ENCODE data around the gene PCDHB4. TPM values are rescaled to one million over a fixed set of nuclear protein-coding genes. Genes with fewer than 3 reads are reported as not detected.

PCDHB4 gene
- total RNA-seq, 4 donors from 2014 or later = 2.0 to 7.0 (median 4.1) TPM

DNA sequence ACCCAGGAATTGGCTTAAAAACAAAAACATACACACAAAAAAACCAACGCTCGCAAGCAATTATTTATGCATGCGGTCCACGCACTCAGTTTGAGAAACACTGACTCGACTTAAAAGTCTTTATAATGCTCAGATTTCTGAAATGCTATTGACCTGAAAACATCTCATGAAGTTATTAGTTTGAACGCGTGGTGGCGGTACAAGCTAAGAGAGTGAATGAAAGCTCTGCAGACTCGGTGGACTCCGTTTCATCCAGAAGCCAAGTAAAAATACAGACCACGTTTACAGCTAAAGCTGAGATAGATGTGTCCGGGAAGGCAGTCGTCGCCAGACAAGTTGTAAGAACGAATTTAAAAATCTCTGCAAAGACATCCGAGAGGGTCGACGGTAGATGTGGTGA lies 28.2 kb downstream of the PCDHB4 start, which contains the start of gene PCDHB6:
Gene PCDHB6 (plus strand): TSS at position 246 of the 400 bp plus-strand sequence. CDS start 201 bp downstream, outside the sequence.
- TF ChIP-seq, protein P1, sequence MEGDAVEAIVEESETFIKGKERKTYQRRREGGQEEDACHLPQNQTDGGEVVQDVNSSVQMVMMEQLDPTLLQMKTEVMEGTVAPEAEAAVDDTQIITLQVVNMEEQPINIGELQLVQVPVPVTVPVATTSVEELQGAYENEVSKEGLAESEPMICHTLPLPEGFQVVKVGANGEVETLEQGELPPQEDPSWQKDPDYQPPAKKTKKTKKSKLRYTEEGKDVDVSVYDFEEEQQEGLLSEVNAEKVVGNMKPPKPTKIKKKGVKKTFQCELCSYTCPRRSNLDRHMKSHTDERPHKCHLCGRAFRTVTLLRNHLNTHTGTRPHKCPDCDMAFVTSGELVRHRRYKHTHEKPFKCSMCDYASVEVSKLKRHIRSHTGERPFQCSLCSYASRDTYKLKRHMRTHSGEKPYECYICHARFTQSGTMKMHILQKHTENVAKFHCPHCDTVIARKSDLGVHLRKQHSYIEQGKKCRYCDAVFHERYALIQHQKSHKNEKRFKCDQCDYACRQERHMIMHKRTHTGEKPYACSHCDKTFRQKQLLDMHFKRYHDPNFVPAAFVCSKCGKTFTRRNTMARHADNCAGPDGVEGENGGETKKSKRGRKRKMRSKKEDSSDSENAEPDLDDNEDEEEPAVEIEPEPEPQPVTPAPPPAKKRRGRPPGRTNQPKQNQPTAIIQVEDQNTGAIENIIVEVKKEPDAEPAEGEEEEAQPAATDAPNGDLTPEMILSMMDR (IDR thresholded peaks at IDR 0.05; ENCODE audit: low read depth) = no peak

DNA sequence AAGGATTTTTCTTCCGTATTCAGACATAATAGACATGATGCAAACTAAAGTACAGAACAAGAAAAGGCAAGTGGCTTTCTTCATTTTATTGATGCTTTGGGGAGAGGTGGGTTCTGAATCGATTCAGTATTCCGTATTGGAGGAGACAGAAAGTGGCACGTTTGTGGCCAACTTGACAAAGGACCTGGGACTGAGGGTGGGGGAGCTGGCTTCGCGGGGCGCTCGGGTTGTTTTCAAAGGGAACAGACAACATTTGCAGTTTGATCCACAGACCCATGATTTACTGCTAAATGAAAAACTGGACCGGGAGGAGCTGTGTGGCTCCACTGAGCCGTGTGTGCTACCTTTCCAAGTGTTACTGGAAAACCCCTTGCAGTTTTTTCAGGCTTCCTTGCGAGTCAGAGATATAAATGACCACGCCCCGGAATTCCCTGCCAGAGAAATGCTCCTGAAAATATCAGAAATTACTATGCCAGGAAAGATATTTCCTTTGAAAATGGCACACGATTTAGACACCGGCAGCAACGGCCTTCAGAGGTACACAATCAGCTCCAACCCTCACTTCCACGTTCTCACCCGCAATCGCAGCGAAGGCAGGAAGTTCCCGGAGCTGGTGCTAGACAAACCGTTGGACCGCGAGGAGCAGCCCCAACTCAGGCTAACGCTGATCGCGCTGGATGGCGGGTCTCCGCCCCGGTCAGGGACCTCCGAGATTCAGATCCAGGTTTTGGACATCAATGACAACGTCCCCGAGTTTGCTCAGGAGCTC lies 28.8 kb downstream of the PCDHB4 start:
- TF ChIP-seq, protein P1 (IDR thresholded peaks at IDR 0.05; ENCODE audit: low read depth) = no peak

DNA sequence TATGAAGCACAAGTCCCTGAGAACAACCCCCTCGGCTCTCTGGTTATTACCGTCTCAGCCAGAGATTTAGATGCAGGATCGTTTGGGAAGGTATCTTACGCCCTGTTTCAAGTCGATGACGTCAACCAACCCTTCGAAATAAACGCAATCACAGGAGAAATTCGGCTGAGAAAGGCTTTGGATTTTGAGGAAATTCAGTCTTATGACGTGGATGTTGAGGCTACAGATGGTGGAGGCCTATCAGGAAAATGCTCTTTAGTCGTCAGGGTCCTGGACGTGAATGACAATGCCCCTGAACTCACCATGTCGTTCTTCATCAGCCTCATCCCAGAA lies 29.3 kb downstream of the PCDHB4 start:
- TF ChIP-seq, protein P1 (IDR thresholded peaks at IDR 0.05; ENCODE audit: low read depth) = no peak

DNA sequence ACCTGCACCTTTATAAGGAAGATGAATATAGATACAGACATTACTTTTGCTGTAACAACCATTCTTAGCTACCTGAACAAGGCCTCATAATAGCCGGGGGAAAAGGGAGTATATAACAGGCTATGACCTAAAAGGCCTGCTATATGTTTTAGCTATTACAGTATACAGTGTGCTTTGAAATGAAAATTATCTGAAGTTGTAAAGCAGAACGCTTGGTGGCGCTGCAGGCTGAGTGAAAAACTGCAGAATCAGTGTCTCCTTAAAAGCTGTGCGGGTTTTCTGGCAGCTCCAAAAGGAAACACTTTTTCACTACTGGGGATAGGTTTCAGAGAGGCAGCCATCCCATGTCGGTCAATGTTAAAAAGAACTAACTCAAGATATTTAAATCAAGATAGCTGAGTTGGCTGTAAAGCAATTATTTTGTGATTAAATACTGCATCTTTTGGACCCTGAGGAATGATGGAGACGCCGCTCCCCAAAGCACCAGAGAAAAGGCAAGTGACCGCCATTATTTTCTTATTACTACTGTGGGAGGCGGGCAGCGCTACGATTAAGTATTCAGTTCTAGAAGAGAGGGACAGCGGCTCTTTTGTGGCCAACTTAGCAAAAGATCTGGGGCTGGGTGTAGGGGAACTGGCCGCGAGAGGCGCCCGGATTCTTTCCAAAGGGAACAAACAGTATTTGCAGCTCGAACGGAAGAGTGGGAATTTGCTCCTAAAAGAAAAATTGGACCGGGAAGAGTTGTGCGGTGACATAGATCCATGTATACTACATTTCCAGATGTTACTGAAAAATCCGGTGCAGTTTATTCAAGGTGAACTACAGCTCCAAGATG lies 34.1 kb downstream of the PCDHB4 start:
- TF ChIP-seq, protein P1 (IDR thresholded peaks at IDR 0.05; ENCODE audit: low read depth) = no peak

DNA sequence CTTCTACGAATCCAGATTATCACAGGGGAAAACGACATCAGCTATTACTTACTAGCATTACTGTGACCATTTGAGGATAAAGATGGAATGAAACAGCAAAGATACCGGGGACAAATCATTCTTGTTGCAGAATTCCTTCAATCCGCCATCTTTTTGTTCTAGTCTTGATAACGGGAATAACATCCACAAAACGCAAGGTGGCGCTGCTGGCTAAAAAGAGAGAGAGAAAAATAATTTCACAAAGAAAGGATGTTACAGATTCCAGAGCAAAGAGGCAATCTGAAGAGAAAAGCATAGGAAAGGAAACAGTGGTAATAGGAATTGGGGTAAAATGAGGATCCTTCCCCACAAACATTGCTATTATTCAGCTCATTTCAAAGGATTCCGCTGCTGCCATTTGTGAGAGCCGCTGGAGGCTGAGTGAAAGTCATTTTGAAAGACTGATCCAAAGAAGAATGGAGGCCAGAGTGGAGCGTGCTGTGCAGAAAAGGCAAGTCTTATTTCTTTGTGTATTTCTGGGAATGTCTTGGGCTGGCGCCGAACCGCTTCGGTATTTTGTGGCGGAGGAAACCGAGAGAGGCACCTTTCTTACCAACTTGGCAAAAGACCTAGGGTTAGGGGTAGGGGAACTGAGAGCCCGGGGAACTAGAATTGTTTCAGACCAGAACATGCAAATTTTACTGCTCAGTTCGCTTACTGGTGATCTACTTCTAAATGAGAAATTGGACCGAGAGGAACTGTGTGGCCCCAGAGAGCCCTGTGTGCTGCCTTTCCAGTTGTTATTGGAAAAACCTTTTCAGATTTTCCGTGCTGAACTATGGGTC lies 51.0 kb downstream of the PCDHB4 start, which contains the start of gene PCDHB7:
Gene PCDHB7 (plus strand): TSS at position 264 of the 824 bp plus-strand sequence. CDS start 192 bp downstream, at position 456.
- TF ChIP-seq, protein P1 (IDR thresholded peaks at IDR 0.05; ENCODE audit: low read depth) = no peak

Other genes with a start within 250 kb of the PCDHB4 start
- under 1 TPM in 3 of 4 donors, not detected in 1; 0.17 to 0.22 (median 0.19) TPM for gene PCDHA12, start 246.5 kb upstream of the PCDHB4 start, total RNA-seq
- gene PCDHA13, start 239.7 kb upstream of the PCDHB4 start, total RNA-seq = 1 to 10 TPM in 1 of 4 donors, under 1 TPM in 3; 0.34 to 1.5 (median 0.69) TPM
- 1 to 10 TPM in 1 of 4 donors, under 1 TPM in 3; 0.44 to 1.9 (median 0.74) TPM for gene PCDHAC1, start 195.5 kb upstream of the PCDHB4 start, total RNA-seq
- gene PCDHAC2, start 155.3 kb upstream of the PCDHB4 start, total RNA-seq = 1 to 10 TPM in 1 of 4 donors, under 1 TPM in 3; 0.49 to 1.1 (median 0.81) TPM
- gene PCDHB1, start 70.4 kb upstream of the PCDHB4 start, total RNA-seq = not detected
- gene PCDHB2, start 27.2 kb upstream of the PCDHB4 start, total RNA-seq = 1 to 10 TPM; 1.8 to 3.2 (median 2.1) TPM
- gene PCDHB3, start 21.3 kb upstream of the PCDHB4 start, total RNA-seq = 1 to 10 TPM in 3 of 4 donors, under 1 TPM in 1; 0.85 to 3.8 (median 2.4) TPM
- 1 to 10 TPM in 2 of 4 donors, under 1 TPM in 2; 0.33 to 3.4 (median 1.6) TPM for gene PCDHB5, start 13.4 kb downstream of the PCDHB4 start, total RNA-seq
- 1 to 10 TPM in 1 of 4 donors, under 1 TPM in 2, not detected in 1; 0.85 to 1.3 (median 0.94) TPM for gene PCDHB6, start 28.2 kb downstream of the PCDHB4 start, total RNA-seq
- gene PCDHB7, start 50.8 kb downstream of the PCDHB4 start, total RNA-seq = 1 to 10 TPM in 3 of 4 donors, under 1 TPM in 1; 0.49 to 1.5 (median 1.3) TPM
- gene PCDHB8, start 56.0 kb downstream of the PCDHB4 start, total RNA-seq = 1 to 10 TPM in 1 of 4 donors, under 1 TPM in 3; 0.38 to 1.1 (median 0.67) TPM
- gene PCDHB16, start 60.6 kb downstream of the PCDHB4 start, total RNA-seq = 1 to 10 TPM; 2.2 to 4.9 (median 2.7) TPM
- gene PCDHB9, start 65.3 kb downstream of the PCDHB4 start, total RNA-seq = 1 to 10 TPM; 1.0 to 2.4 (median 2.1) TPM
- 1 to 10 TPM; 2.4 to 4.7 (median 2.4) TPM for gene PCDHB10, start 70.5 kb downstream of the PCDHB4 start, total RNA-seq
- 1 to 10 TPM; 1.4 to 3.5 (median 2.1) TPM for gene PCDHB11, start 77.8 kb downstream of the PCDHB4 start, total RNA-seq
- 1 to 10 TPM; 1.0 to 3.1 (median 2.3) TPM for gene PCDHB12, start 86.9 kb downstream of the PCDHB4 start, total RNA-seq
- gene PCDHB13, start 92.1 kb downstream of the PCDHB4 start, total RNA-seq = 1 to 10 TPM; 1.9 to 3.8 (median 2.8) TPM
- gene PCDHB14, start 101.5 kb downstream of the PCDHB4 start, total RNA-seq = 1 to 10 TPM; 1.8 to 3.8 (median 2.1) TPM
- gene PCDHB15, start 123.6 kb downstream of the PCDHB4 start, total RNA-seq = 1 to 10 TPM in 2 of 4 donors, under 1 TPM in 2; 0.34 to 1.9 (median 0.96) TPM
- 1 to 10 TPM in 2 of 4 donors, under 1 TPM in 2; 0.85 to 2.3 (median 1.0) TPM for gene SLC25A2, start 182.2 kb downstream of the PCDHB4 start, total RNA-seq
- 10 to 100 TPM; 41.1 to 77.9 (median 50.1) TPM for gene TAF7, start 199.0 kb downstream of the PCDHB4 start, total RNA-seq
- gene PCDHGA1, start 208.7 kb downstream of the PCDHB4 start, total RNA-seq = under 1 TPM; under 0.01 to 0.38 (median 0.33) TPM
- gene PCDHGA2, start 216.9 kb downstream of the PCDHB4 start, total RNA-seq = 1 to 10 TPM; 2.3 to 6.5 (median 2.6) TPM
- 1 to 10 TPM; 1.8 to 3.6 (median 2.4) TPM for gene PCDHGA3, start 222.0 kb downstream of the PCDHB4 start, total RNA-seq
- 1 to 10 TPM in 3 of 4 donors, under 1 TPM in 1; 0.75 to 2.3 (median 1.5) TPM for gene PCDHGB1, start 228.3 kb downstream of the PCDHB4 start, total RNA-seq
- 1 to 10 TPM; 2.7 to 4.0 (median 3.5) TPM for gene PCDHGA4, start 233.2 kb downstream of the PCDHB4 start, total RNA-seq
- 1 to 10 TPM; 2.1 to 5.3 (median 3.8) TPM for gene PCDHGB2, start 238.2 kb downstream of the PCDHB4 start, total RNA-seq
- 1 to 10 TPM; 2.7 to 5.8 (median 3.3) TPM for gene PCDHGA5, start 242.3 kb downstream of the PCDHB4 start, total RNA-seq
- gene PCDHGB3, start 248.4 kb downstream of the PCDHB4 start, total RNA-seq = 1 to 10 TPM; 1.5 to 4.4 (median 1.9) TPM